Esophagus squamous epithelium (tissue), 5 donors: ENCODE measurements around the gene CCL17. TPM values are rescaled to one million over a fixed set of nuclear protein-coding genes. Genes with fewer than 3 reads are reported as not detected.

ENCODE experiments used
- DNase-seq: peaks from one replicate; lab custom pipeline; 2025; lab: John Stamatoyannopoulos, UW
- H3K27ac ChIP-seq, 4 donors: fragments of 200-600 bp; sonication (generic); one replicate each; pipeline ENCODE4 v1.5.1; 2016 to 2019; ENCODE audit warnings: mild to moderate bottlenecking in 1 of 4
- H3K27me3 ChIP-seq, 4 donors: fragments of 200-600 bp; sonication (generic); 1 replicate in 3 of 4; 2 replicates in 1 of 4; pipeline versions ENCODE4 v1.5.1 to v1.6.0; 2017 to 2021; ENCODE audit warnings: antibody characterized with exemption in 1 of 4
- H3K36me3 ChIP-seq, 3 donors: fragments of 200-600 bp; sonication (generic); one replicate each; pipeline ENCODE4 v1.5.1; 2016 to 2019
- H3K4me1 ChIP-seq, 3 donors: fragments of 200-600 bp; sonication (generic); one replicate each; pipeline ENCODE4 v1.5.1; 2017 to 2019
- H3K4me3 ChIP-seq, 4 donors: fragments of 200-600 bp; sonication (generic); 1 replicate in 3 of 4; 2 replicates in 1 of 4; pipeline ENCODE4 v1.5.1; 2016 to 2019; ENCODE audit warnings: mild to moderate bottlenecking in 2 of 4, moderate library complexity in 1 of 4
- H3K9me3 ChIP-seq, 3 donors: fragments of 200-600 bp; sonication (generic); one replicate each; pipeline ENCODE4 v1.5.1; 2016 to 2019
- CTCF ChIP-seq, 6 experiments: fragments of 450-650 bp in 4 of 6; fragments of 200-600 bp in 2 of 6; sonication (generic) in 2 of 6; IDR thresholded peaks; one replicate each; pipeline ENCODE4 v1.5.1; 2016 to 2019; ENCODE audit warnings: antibody characterized with exemption in 6 of 6, mild to moderate bottlenecking in 4 of 6, moderate library complexity in 4 of 6
- POLR2A ChIP-seq, 4 donors: fragments of 450-650 bp; IDR thresholded peaks; one replicate each; pipeline ENCODE4 v1.6.1; 2017; ENCODE audit warnings: antibody characterized with exemption in 4 of 4, mild to moderate bottlenecking in 4 of 4, moderate library complexity in 3 of 4
- WGBS, 2 donors: methylation state at CpG; one replicate each; pipeline ENCODE4 v1.1.5; 2018; 5-methylcytosine and 5-hydroxymethylcytosine counted together
- intact Hi-C: fragments of 100-400 bp; cut with DNase I; formaldehyde crosslinking; loops from one replicate; pipeline ENCODE4 v1.15.0; 2022
- total RNA-seq, 4 donors: library from RNA; depleted of rRNA; stranded (reverse); fragments of >200 nt; gene quantifications; one replicate each; pipeline ENCODE4 v1.1.0, GENCODE V29; 2016
- donor health status: DM: yes; HTN: yes; CAD: no.

CCL17 gene
- total RNA-seq, 4 donors from 2014 or later, result 0.64 to 1.3 TPM; not detected in 2

GRCh38 chr16:57464523-57464922 is 60.0 kb downstream of the CCL17 start:
- Histone ChIP-seq H3K9me3 (no peaks in the 10 kb centered on the region), H3K27ac (no peak overlapping the region), H3K4me1 (peaks cover 7 to 32% (median 13%) of the 10 kb centered on the region in 3 donors), H3K4me3 (no peak overlapping the region), H3K27me3 (no peaks in the 10 kb centered on the region), H3K36me3 (peaks cover 2 to 81% (median 33%) of the 10 kb centered on the region in 3 donors)
- DNase-seq, result no peak
- TF ChIP-seq CTCF (IDR thresholded peaks at IDR 0.05) (no peak), POLR2A (IDR thresholded peaks at IDR 0.05) (no peak)
- WGBS, 2 donors, result 83 to 85% methylated on average over 2 of the region's 2 CpGs
- intact Hi-C loops, result no loop called here

Other genes starting within 250 kb of the CCL17 start
- gene PSME3IP1, start 218.7 kb upstream of the CCL17 start, total RNA-seq, result 10 to 100 TPM; 40.7 to 65.6 (median 51.3) TPM
- gene RSPRY1, start 218.4 kb upstream of the CCL17 start, total RNA-seq, result 10 to 100 TPM; 13.7 to 27.2 (median 23.1) TPM
- gene ARL2BP, start 159.5 kb upstream of the CCL17 start, total RNA-seq, result 10 to 100 TPM; 44.5 to 75.1 (median 54.6) TPM
- gene PLLP, start 120.1 kb upstream of the CCL17 start, total RNA-seq, result 10 to 100 TPM; 15.5 to 38.5 (median 31.5) TPM
- 1 to 10 TPM in 1 of 4 donors, under 1 TPM in 3; 0.09 to 1.6 (median 0.38) TPM for gene CCL22, start 46.0 kb upstream of the CCL17 start, total RNA-seq
- 10 to 100 TPM in 1 of 4 donors, 1 to 10 TPM in 3; 3.3 to 14.8 (median 7.4) TPM for gene CX3CL1, start 32.3 kb upstream of the CCL17 start, total RNA-seq
- 10 to 100 TPM; 30.5 to 42.9 (median 33.5) TPM for gene CIAPIN1, start 42.6 kb downstream of the CCL17 start, total RNA-seq
- 10 to 100 TPM; 43.6 to 62.0 (median 53.4) TPM for gene COQ9, start 42.7 kb downstream of the CCL17 start, total RNA-seq
- 10 to 100 TPM; 58.8 to 86.8 (median 71.1) TPM for gene POLR2C, start 57.9 kb downstream of the CCL17 start, total RNA-seq
- gene DOK4, start 81.7 kb downstream of the CCL17 start, total RNA-seq, result 10 to 100 TPM; 20.7 to 42.7 (median 28.8) TPM
- 10 to 100 TPM in 1 of 4 donors, 1 to 10 TPM in 3; 3.5 to 10.9 (median 6.9) TPM for gene CCDC102A, start 131.8 kb downstream of the CCL17 start, total RNA-seq
- gene ADGRG5, start 137.9 kb downstream of the CCL17 start, total RNA-seq, result 1 to 10 TPM in 2 of 4 donors, under 1 TPM in 2; 0.34 to 1.3 (median 0.91) TPM
- gene ADGRG1, start 223.9 kb downstream of the CCL17 start, total RNA-seq, result 10 to 100 TPM; 37.0 to 65.5 (median 42.1) TPM